ENCODE results near the gene LRP11.

- TF ChIP-seq CTCF (conservative IDR thresholded peaks at IDR 0.05; ENCODE audit: low read length) (no peak), EZH2phosphoT487 (IDR thresholded peaks at IDR 0.05; ENCODE audit: borderline replicate concordance, low read depth, low read length) (no peak)
These were observed 20.1 kb upstream of the LRP11 start for GRCh38 chr6:149884215-149884614.

Data from OCI-LY7 (cell line).